ENCODE measurements around the gene ARFGEF3. TPM values are rescaled to one million over a fixed set of nuclear protein-coding genes. Genes with fewer than 3 reads are reported as not detected.

ARFGEF3 gene
- total RNA-seq, 1 donor from 2014 or later = 1.9 TPM

GRCh38 chr6:138142806-138143205 lies 18.9 kb upstream of the ARFGEF3 start:
- Histone ChIP-seq H3K4me1 (ENCODE audit: insufficient read depth, low read length) (no peaks in the 10 kb centered on the region), H3K4me2 (ENCODE audit: low read length) (no peak overlapping the region), H3K27ac (ENCODE audit: low read depth, low read length) (no peak overlapping the region), H3K4me3 (ENCODE audit: insufficient read depth, low read depth, low read length) (no peak overlapping the region), H2AFZ (ENCODE audit: low read depth, low read length) (no peak overlapping the region), H4K20me1 (ENCODE audit: insufficient read depth, low read length) (no peaks in the 10 kb centered on the region), H3K36me3 (ENCODE audit: insufficient read depth, low read length) (no peaks in the 10 kb centered on the region), H3K9ac (ENCODE audit: low read length) (no peak overlapping the region), H3K27me3 (ENCODE audit: insufficient read depth, low read length) (no peaks in the 10 kb centered on the region), H3K9me3 (ENCODE audit: insufficient read depth, low read depth, low read length) (no peaks in the 10 kb centered on the region), H3K79me2 (ENCODE audit: insufficient read depth, low read length) (no peaks in the 10 kb centered on the region)
- Mint-ChIP-seq H3K9me3 (ENCODE audit: unreplicated experiment) (no peaks in the 10 kb centered on the region), H3K27me3 (ENCODE audit: low read depth, unreplicated experiment) (peaks cover 4% of the 10 kb centered on the region), H3K27ac (ENCODE audit: unreplicated experiment) (no peak overlapping the region), H3K4me1 (ENCODE audit: low read depth, unreplicated experiment) (no peaks in the 10 kb centered on the region), H3K4me3 (ENCODE audit: unreplicated experiment) (no peak overlapping the region), H3K36me3 (ENCODE audit: low read depth, unreplicated experiment) (no peaks in the 10 kb centered on the region)
- no peak for FAIRE-seq
- DNase-seq (ENCODE audit: low read depth) = no peak
- TF ChIP-seq EZH2 (IDR thresholded peaks at IDR 0.05; ENCODE audit: insufficient read depth, low read length) = no peak
- TF ChIP-seq, protein P1, sequence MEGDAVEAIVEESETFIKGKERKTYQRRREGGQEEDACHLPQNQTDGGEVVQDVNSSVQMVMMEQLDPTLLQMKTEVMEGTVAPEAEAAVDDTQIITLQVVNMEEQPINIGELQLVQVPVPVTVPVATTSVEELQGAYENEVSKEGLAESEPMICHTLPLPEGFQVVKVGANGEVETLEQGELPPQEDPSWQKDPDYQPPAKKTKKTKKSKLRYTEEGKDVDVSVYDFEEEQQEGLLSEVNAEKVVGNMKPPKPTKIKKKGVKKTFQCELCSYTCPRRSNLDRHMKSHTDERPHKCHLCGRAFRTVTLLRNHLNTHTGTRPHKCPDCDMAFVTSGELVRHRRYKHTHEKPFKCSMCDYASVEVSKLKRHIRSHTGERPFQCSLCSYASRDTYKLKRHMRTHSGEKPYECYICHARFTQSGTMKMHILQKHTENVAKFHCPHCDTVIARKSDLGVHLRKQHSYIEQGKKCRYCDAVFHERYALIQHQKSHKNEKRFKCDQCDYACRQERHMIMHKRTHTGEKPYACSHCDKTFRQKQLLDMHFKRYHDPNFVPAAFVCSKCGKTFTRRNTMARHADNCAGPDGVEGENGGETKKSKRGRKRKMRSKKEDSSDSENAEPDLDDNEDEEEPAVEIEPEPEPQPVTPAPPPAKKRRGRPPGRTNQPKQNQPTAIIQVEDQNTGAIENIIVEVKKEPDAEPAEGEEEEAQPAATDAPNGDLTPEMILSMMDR (IDR thresholded peaks at IDR 0.05; ENCODE audit: insufficient read depth, low read depth, low read length) = no peak

DNA sequence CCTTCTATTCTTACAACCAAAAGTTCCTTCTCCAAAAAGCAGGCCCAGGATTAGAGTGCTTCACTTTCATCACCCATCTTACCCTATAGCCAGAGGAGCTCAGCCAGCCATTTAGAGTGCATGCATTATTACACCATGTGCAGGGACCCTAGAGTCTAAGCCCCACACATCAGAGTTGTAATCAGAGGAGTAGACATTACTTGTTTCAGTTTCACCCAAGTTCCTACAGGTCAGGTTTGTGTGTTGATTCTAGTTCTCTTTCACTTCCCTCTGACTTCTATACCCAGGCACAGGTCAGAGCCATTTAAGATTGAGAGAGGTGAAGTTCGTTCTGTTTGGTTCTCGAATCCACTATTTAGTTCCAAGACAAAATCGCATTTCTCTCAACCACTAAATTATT lies 16.3 kb upstream of the ARFGEF3 start:
- Mint-ChIP-seq H3K4me1 (ENCODE audit: low read depth, unreplicated experiment) (peaks cover 5% of the 10 kb centered on the region), H3K36me3 (ENCODE audit: low read depth, unreplicated experiment) (no peaks in the 10 kb centered on the region), H3K27me3 (ENCODE audit: low read depth, unreplicated experiment) (peaks cover 4% of the 10 kb centered on the region), H3K9me3 (ENCODE audit: unreplicated experiment) (no peaks in the 10 kb centered on the region), H3K27ac (ENCODE audit: unreplicated experiment) (no peak overlapping the region), H3K4me3 (ENCODE audit: unreplicated experiment) (no peak overlapping the region)
- Histone ChIP-seq H3K4me1 (ENCODE audit: insufficient read depth, low read length) (no peaks in the 10 kb centered on the region), H3K27me3 (ENCODE audit: insufficient read depth, low read length) (no peaks in the 10 kb centered on the region), H3K4me2 (ENCODE audit: low read length) (no peak overlapping the region), H3K36me3 (ENCODE audit: insufficient read depth, low read length) (no peaks in the 10 kb centered on the region), H2AFZ (ENCODE audit: low read depth, low read length) (no peak overlapping the region), H3K79me2 (ENCODE audit: insufficient read depth, low read length) (no peaks in the 10 kb centered on the region), H3K27ac (ENCODE audit: low read depth, low read length) (no peak overlapping the region), H4K20me1 (ENCODE audit: insufficient read depth, low read length) (no peaks in the 10 kb centered on the region), H3K9me3 (ENCODE audit: insufficient read depth, low read depth, low read length) (no peaks in the 10 kb centered on the region), H3K9ac (ENCODE audit: low read length) (no peak overlapping the region), H3K4me3 (ENCODE audit: insufficient read depth, low read depth, low read length) (no peak overlapping the region)
- TF ChIP-seq EZH2 (IDR thresholded peaks at IDR 0.05; ENCODE audit: insufficient read depth, low read length) = no peak
- TF ChIP-seq, protein P1 (IDR thresholded peaks at IDR 0.05; ENCODE audit: insufficient read depth, low read depth, low read length) = no peak
- FAIRE-seq (no peak), DNase-seq (ENCODE audit: low read depth) (no peak)

DNA sequence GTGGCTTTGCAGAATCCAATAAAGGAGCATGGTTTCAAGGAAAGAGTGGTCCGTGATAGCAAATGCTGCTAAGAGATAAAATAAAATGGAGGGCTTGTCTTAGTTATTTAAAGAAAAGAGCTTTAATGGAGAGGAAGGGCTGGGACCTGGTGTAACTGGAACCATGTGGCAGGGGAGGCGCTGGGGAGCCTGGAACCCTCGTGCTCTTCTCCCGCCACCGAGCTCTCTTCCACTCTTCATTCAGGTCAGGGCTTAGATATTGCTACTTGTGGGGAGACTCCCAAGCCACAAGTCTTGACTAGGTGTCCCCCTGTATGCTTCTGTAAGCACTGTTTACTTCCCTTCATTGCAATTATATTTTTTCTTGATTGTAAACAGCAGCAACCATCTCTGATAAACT lies 15.2 kb upstream of the ARFGEF3 start:
- no peak overlapping the region for H3K4me3 Mint-ChIP-seq (ENCODE audit: unreplicated experiment)
- H4K20me1 ChIP-seq (ENCODE audit: insufficient read depth, low read length) = no peaks in the 10 kb centered on the region
- no peak overlapping the region for H3K27ac Mint-ChIP-seq (ENCODE audit: unreplicated experiment)
- TF ChIP-seq, protein P1 (IDR thresholded peaks at IDR 0.05; ENCODE audit: insufficient read depth, low read depth, low read length) = no peak
- no peak for TF ChIP-seq EZH2 (IDR thresholded peaks at IDR 0.05; ENCODE audit: insufficient read depth, low read length)
- H3K9me3 ChIP-seq (ENCODE audit: insufficient read depth, low read depth, low read length) = no peaks in the 10 kb centered on the region
- H3K36me3 ChIP-seq (ENCODE audit: insufficient read depth, low read length) = no peaks in the 10 kb centered on the region
- H3K4me1 Mint-ChIP-seq (ENCODE audit: low read depth, unreplicated experiment) = peaks cover 5% of the 10 kb centered on the region
- H3K36me3 Mint-ChIP-seq (ENCODE audit: low read depth, unreplicated experiment) = no peaks in the 10 kb centered on the region
- H3K27ac ChIP-seq (ENCODE audit: low read depth, low read length) = no peak overlapping the region
- DNase-seq (ENCODE audit: low read depth) (no peak), FAIRE-seq (no peak)
- H3K27me3 ChIP-seq (ENCODE audit: insufficient read depth, low read length) = no peaks in the 10 kb centered on the region
- peaks cover 4% of the 10 kb centered on the region for H3K27me3 Mint-ChIP-seq (ENCODE audit: low read depth, unreplicated experiment)
- H2AFZ ChIP-seq (ENCODE audit: low read depth, low read length) = no peak overlapping the region
- no peak overlapping the region for H3K9ac ChIP-seq (ENCODE audit: low read length)
- H3K79me2 ChIP-seq (ENCODE audit: insufficient read depth, low read length) = no peaks in the 10 kb centered on the region
- H3K4me3 ChIP-seq (ENCODE audit: insufficient read depth, low read depth, low read length) = no peak overlapping the region
- no peaks in the 10 kb centered on the region for H3K9me3 Mint-ChIP-seq (ENCODE audit: unreplicated experiment)
- no peak overlapping the region for H3K4me2 ChIP-seq (ENCODE audit: low read length)
- H3K4me1 ChIP-seq (ENCODE audit: insufficient read depth, low read length) = no peaks in the 10 kb centered on the region

All from astrocyte (in vitro differentiated cells and primary cell).